HCT116 (cell line): ENCODE measurements around the gene MAML3. TPM values are rescaled to one million over a fixed set of nuclear protein-coding genes. Genes with fewer than 3 reads are reported as not detected.

Experiments used
- ATAC-seq: fragments of 200-7000 bp; cut with Tn5 transposase; 2 replicates; pipeline ENCODE4 v1.9.1; 2020; ENCODE audit warnings: mild to moderate bottlenecking, moderate library complexity
- BruUV-seq: library from RNA; stranded (reverse); fragments of 400-500 nt; replicated peaks from 2 replicates; lab custom pipeline; 2021; lab: Mats Ljungman, UMichigan
- CTCF ChIA-PET: fragments of 300-600 bp; sonication (Branson Sonifier 250); formaldehyde crosslinking; loops from one replicate; lab custom pipeline; 2021; ENCODE audit warnings: antibody characterized with exemption; lab: Charles Lee
- POLR2A ChIA-PET: fragments of 300-600, 350-600 bp; sonication (Branson Sonifier 250); formaldehyde crosslinking; loops from one replicate; lab custom pipeline; 2021; ENCODE audit warnings: antibody characterized with exemption; lab: Charles Lee
- RAD21 ChIA-PET, 2 experiments: fragments of 300-600 bp; sonication (Branson Sonifier 250); formaldehyde crosslinking; loops; one replicate each; lab custom pipeline; 2023; ENCODE audit warnings: low total read pairs in 2 of 2; ENCODE audit not compliant: uncharacterized antibody in 2 of 2, unreplicated experiment in 2 of 2, low non-redundant PET in 1 of 2; lab: Charles Lee
- DNase-seq: peaks from one replicate; pipeline ENCODE4 v3.0.0-alpha.2; 2010; ENCODE audit warnings: low read depth, low spot score
- H2AFZ ChIP-seq: fragments of 200-600 bp; shearing (Covaris generic), sonication (generic); 2 replicates; pipeline ENCODE4 v1.6.1; 2017; ENCODE audit warnings: low read depth, mixed run types, mixed read lengths, antibody characterized with exemption, low read length; ENCODE audit not compliant: poor library complexity, severe bottlenecking
- H3K27ac ChIP-seq: 2 replicates; pipeline ENCODE4 v1.5.1; 2012; ENCODE audit warnings: low read depth, low read length
- H3K27me3 ChIP-seq: fragments of 200-600 bp; sonication (generic); 2 replicates; pipeline ENCODE4 v1.6.1; 2016; ENCODE audit warnings: mixed run types, low read length, mixed read lengths; ENCODE audit not compliant: insufficient read depth
- H3K36me3 ChIP-seq, 2 experiments: fragments of 200-500 bp in 1 of 2; fragments of 200-600 bp in 1 of 2; sonication (Bioruptor generic) in 1 of 2; sonication (generic) in 1 of 2; 2 replicates each; pipeline versions ENCODE4 v1.5.1 to v1.6.1; 2014 to 2016; ENCODE audit warnings: low read length in 2 of 2, inconsistent platforms in 1 of 2, mixed read lengths in 1 of 2, mixed run types in 1 of 2; ENCODE audit not compliant: insufficient read depth in 2 of 2, control insufficient read depth in 1 of 2
- H3K4me1 ChIP-seq, 2 experiments: fragments of 200-600 bp in 1 of 2; sonication (generic) in 1 of 2; 2 replicates each; pipeline versions ENCODE4 v1.5.1 to v1.6.1; 2012 to 2017; ENCODE audit warnings: low read length in 2 of 2, inconsistent platforms in 1 of 2, mild to moderate bottlenecking in 1 of 2, mixed read lengths in 1 of 2, mixed run types in 1 of 2, moderate library complexity in 1 of 2; ENCODE audit not compliant: insufficient read depth in 2 of 2, control insufficient read depth in 1 of 2
- H3K4me2 ChIP-seq: fragments of 200-600 bp; sonication (generic); 2 replicates; pipeline ENCODE4 v1.6.1; 2017; ENCODE audit warnings: mixed run types, low read length, mixed read lengths
- H3K4me3 ChIP-seq, 2 experiments: fragments of 200-600 bp in 1 of 2; sonication (generic) in 1 of 2; replicated peaks in 1 of 2; 2 replicates each; pipeline ENCODE4 v1.5.1; 2011 to 2016; ENCODE audit warnings: low read length in 2 of 2, control low read depth in 1 of 2, low read depth in 1 of 2, mild to moderate bottlenecking in 1 of 2, mixed read lengths in 1 of 2, mixed run types in 1 of 2
- H3K79me2 ChIP-seq: fragments of 200-600 bp; sonication (generic); 2 replicates; pipeline ENCODE4 v1.6.1; 2017; ENCODE audit warnings: mild to moderate bottlenecking, mixed run types, low read length, moderate library complexity, mixed read lengths; ENCODE audit not compliant: insufficient read depth
- H3K9ac ChIP-seq: fragments of 200-600 bp; sonication (generic); 2 replicates; pipeline ENCODE4 v1.6.1; 2016; ENCODE audit warnings: low read length, mixed read lengths
- H3K9me2 ChIP-seq: fragments of 200-600 bp; sonication (generic), shearing (Covaris generic); 2 replicates; pipeline ENCODE4 v1.6.1; 2017; ENCODE audit warnings: mixed run types, mild to moderate bottlenecking, moderate library complexity; ENCODE audit not compliant: insufficient read depth
- H3K9me3 ChIP-seq, 2 experiments: fragments of 200-500 bp in 1 of 2; fragments of 200-600 bp in 1 of 2; sonication (Bioruptor generic) in 1 of 2; sonication (generic) in 1 of 2; 2 replicates each; pipeline ENCODE4 v1.6.1; 2014 to 2017; ENCODE audit warnings: low read length in 2 of 2, mixed read lengths in 2 of 2, inconsistent platforms in 1 of 2, low read depth in 1 of 2, mild to moderate bottlenecking in 1 of 2, mixed run types in 1 of 2, moderate library complexity in 1 of 2; ENCODE audit not compliant: control insufficient read depth in 1 of 2, insufficient read depth in 1 of 2
- H4K20me1 ChIP-seq: fragments of 200-600 bp; sonication (generic), shearing (Covaris generic); 2 replicates; pipeline ENCODE4 v1.6.1; 2017; ENCODE audit warnings: mixed run types, mild to moderate bottlenecking, moderate library complexity; ENCODE audit not compliant: insufficient read depth
- JUND ChIP-seq: IDR thresholded peaks from 2 replicates; pipeline ENCODE4 v1.6.1; 2012
- POLR2AphosphoS5 ChIP-seq: IDR thresholded peaks from 2 replicates; pipeline ENCODE4 v1.6.1; 2011; ENCODE audit warnings: mild to moderate bottlenecking, low read depth, low read length, moderate library complexity
- intact Hi-C: fragments of 100-400 bp; cut with micrococcal nuclease; formaldehyde crosslinking; loops from 2 replicates; pipeline ENCODE4 v1.10.0; 2022
- total RNA-seq: library from RNA; stranded (reverse); gene quantifications from one replicate; pipeline ENCODE4 v1.2.1, GENCODE V29; 2021; ENCODE audit not compliant: unreplicated experiment
- TF ChIP-seq, protein P1 (sequence below), 3 experiments: fragments of 200-600 bp in 1 of 3; sonication (generic) in 1 of 3; IDR thresholded peaks in 2 of 3; conservative IDR thresholded peaks in 1 of 3; 2 replicates each; pipeline ENCODE4 v1.5.1; 2012 to 2017; ENCODE audit warnings: low read depth in 2 of 3, low read length in 2 of 3, antibody characterized with exemption in 1 of 3, borderline replicate concordance in 1 of 3, control low read depth in 1 of 3, mild to moderate bottlenecking in 1 of 3, mixed read lengths in 1 of 3, mixed run types in 1 of 3, moderate library complexity in 1 of 3; ENCODE audit not compliant: insufficient read depth in 1 of 3
- TF ChIP-seq, protein P2 (sequence below): IDR thresholded peaks from 2 replicates; pipeline ENCODE4 v1.6.1; 2012; ENCODE audit warnings: low read depth
- TF ChIP-seq, protein P3 (sequence below): IDR thresholded peaks from 2 replicates; pipeline ENCODE4 v1.6.1; 2012

The MAML3 gene
- total RNA-seq, 1 experiment from 2014 or later: 3.1 TPM

DNA sequence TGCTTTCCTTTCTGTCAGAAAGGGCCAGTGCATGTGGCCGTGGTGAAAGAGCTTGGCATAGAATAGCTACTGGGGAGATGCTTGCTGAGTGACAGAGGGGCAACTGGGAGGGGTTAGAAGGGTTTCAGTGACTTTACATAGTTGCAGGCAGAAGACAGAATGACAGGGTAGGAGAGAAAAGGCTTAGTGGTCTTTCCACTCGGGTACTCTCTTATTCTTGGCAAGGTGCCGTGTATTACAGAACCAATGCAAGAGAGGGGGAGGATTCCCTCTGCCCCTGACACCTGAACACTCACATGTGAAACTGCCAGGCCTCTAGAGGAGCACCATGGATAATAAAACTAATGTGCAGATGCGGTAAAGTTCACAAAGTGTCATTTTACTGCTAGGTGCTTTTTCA, 260.2 kb downstream of the MAML3 start:
- no peak overlapping the region for H3K9ac ChIP-seq
- H3K4me1 ChIP-seq: no peaks in the 10 kb centered on the region
- H3K79me2 ChIP-seq: no peaks in the 10 kb centered on the region
- no peak overlapping the region for H3K27ac ChIP-seq
- ATAC-seq: no peak
- no peaks in the 10 kb centered on the region for H4K20me1 ChIP-seq
- POLR2A ChIA-PET: no interaction called here
- intact Hi-C loops: no loop called here
- H3K9me2 ChIP-seq: no peaks in the 10 kb centered on the region
- DNase-seq: no peak
- BruUV-seq: no TSS peak
- no peaks in the 10 kb centered on the region for H3K27me3 ChIP-seq
- TF ChIP-seq POLR2AphosphoS5 (no peak), JUND (no peak)
- TF ChIP-seq, protein P1, sequence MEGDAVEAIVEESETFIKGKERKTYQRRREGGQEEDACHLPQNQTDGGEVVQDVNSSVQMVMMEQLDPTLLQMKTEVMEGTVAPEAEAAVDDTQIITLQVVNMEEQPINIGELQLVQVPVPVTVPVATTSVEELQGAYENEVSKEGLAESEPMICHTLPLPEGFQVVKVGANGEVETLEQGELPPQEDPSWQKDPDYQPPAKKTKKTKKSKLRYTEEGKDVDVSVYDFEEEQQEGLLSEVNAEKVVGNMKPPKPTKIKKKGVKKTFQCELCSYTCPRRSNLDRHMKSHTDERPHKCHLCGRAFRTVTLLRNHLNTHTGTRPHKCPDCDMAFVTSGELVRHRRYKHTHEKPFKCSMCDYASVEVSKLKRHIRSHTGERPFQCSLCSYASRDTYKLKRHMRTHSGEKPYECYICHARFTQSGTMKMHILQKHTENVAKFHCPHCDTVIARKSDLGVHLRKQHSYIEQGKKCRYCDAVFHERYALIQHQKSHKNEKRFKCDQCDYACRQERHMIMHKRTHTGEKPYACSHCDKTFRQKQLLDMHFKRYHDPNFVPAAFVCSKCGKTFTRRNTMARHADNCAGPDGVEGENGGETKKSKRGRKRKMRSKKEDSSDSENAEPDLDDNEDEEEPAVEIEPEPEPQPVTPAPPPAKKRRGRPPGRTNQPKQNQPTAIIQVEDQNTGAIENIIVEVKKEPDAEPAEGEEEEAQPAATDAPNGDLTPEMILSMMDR (IDR thresholded peaks at IDR 0.05 in 2 of 3, conservative IDR thresholded peaks at IDR 0.05 in 1 of 3; ENCODE audit: borderline replicate concordance in 1 of 3, insufficient read depth in 1 of 3, low read depth in 2 of 3, low read length in 2 of 3): no peak
- TF ChIP-seq, protein P2, sequence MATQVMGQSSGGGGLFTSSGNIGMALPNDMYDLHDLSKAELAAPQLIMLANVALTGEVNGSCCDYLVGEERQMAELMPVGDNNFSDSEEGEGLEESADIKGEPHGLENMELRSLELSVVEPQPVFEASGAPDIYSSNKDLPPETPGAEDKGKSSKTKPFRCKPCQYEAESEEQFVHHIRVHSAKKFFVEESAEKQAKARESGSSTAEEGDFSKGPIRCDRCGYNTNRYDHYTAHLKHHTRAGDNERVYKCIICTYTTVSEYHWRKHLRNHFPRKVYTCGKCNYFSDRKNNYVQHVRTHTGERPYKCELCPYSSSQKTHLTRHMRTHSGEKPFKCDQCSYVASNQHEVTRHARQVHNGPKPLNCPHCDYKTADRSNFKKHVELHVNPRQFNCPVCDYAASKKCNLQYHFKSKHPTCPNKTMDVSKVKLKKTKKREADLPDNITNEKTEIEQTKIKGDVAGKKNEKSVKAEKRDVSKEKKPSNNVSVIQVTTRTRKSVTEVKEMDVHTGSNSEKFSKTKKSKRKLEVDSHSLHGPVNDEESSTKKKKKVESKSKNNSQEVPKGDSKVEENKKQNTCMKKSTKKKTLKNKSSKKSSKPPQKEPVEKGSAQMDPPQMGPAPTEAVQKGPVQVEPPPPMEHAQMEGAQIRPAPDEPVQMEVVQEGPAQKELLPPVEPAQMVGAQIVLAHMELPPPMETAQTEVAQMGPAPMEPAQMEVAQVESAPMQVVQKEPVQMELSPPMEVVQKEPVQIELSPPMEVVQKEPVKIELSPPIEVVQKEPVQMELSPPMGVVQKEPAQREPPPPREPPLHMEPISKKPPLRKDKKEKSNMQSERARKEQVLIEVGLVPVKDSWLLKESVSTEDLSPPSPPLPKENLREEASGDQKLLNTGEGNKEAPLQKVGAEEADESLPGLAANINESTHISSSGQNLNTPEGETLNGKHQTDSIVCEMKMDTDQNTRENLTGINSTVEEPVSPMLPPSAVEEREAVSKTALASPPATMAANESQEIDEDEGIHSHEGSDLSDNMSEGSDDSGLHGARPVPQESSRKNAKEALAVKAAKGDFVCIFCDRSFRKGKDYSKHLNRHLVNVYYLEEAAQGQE: no peak
- TF ChIP-seq, protein P3, sequence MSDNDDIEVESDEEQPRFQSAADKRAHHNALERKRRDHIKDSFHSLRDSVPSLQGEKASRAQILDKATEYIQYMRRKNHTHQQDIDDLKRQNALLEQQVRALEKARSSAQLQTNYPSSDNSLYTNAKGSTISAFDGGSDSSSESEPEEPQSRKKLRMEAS: no peak
- no peak overlapping the region for H3K4me3 ChIP-seq
- no peak overlapping the region for H2AFZ ChIP-seq
- no peak overlapping the region for H3K4me2 ChIP-seq
- RAD21 ChIA-PET: no interaction called here
- H3K9me3 ChIP-seq: no peaks in the 10 kb centered on the region
- H3K36me3 ChIP-seq: no peaks in the 10 kb centered on the region
- CTCF ChIA-PET: no interaction called here
